ENCODE data around the gene FNDC3A. TPM values are rescaled to one million over a fixed set of nuclear protein-coding genes. Genes with fewer than 3 reads are reported as not detected.

FNDC3A gene
- total and polyA plus RNA-seq, 4 donors: 25.2 to 89.5 (median 32.1) TPM

DNA sequence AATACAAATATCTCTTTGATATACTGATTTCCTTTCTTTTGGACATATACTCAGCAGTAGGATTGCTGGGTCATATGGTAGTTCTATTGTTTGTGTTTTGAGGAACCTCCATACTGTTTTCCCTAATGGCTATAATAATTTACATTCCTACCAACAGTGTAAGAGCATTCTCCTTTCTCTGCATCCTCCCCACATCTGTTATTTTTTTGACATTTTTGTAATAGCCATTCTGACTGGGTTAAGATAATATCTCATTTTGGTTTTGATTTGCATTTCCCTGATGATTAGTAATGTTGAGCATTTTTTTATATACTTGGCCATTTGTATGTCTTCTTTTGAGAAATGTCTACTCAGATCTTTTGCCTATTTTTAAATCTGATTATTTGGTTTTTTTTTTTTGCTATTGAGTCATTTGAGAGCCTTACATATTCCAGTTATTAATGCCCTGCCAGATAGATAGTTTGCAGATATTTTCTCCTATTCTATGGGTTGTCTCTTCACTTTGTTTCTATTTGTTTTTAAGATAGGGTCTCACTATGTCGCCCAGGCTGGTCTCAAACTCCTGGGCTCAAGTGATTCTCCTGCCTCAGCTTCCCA, 95.7 kb downstream of the FNDC3A start (continued):
- TF ChIP-seq, protein P1, sequence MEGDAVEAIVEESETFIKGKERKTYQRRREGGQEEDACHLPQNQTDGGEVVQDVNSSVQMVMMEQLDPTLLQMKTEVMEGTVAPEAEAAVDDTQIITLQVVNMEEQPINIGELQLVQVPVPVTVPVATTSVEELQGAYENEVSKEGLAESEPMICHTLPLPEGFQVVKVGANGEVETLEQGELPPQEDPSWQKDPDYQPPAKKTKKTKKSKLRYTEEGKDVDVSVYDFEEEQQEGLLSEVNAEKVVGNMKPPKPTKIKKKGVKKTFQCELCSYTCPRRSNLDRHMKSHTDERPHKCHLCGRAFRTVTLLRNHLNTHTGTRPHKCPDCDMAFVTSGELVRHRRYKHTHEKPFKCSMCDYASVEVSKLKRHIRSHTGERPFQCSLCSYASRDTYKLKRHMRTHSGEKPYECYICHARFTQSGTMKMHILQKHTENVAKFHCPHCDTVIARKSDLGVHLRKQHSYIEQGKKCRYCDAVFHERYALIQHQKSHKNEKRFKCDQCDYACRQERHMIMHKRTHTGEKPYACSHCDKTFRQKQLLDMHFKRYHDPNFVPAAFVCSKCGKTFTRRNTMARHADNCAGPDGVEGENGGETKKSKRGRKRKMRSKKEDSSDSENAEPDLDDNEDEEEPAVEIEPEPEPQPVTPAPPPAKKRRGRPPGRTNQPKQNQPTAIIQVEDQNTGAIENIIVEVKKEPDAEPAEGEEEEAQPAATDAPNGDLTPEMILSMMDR (IDR thresholded peaks at IDR 0.05; ENCODE audit: low read depth, low read length, missing input control): no peak
- TF ChIP-seq JUND (IDR thresholded peaks at IDR 0.05): no peak
- TF ChIP-seq RXRA (IDR thresholded peaks at IDR 0.05): no peak
- no peak for TF ChIP-seq HNF4G (IDR thresholded peaks at IDR 0.05)
- TF ChIP-seq, protein P2, sequence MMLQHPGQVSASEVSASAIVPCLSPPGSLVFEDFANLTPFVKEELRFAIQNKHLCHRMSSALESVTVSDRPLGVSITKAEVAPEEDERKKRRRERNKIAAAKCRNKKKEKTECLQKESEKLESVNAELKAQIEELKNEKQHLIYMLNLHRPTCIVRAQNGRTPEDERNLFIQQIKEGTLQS (IDR thresholded peaks at IDR 0.05): no peak
- TF ChIP-seq YY1 (IDR thresholded peaks at IDR 0.05): no peak
- TF ChIP-seq EGR1 (IDR thresholded peaks at IDR 0.05; ENCODE audit: low read depth in 2 of 2): no peak
- no peak for TF ChIP-seq SP1 (IDR thresholded peaks at IDR 0.05)
- TF ChIP-seq HNF4A (conservative IDR thresholded peaks at IDR 0.05): no peak

DNA sequence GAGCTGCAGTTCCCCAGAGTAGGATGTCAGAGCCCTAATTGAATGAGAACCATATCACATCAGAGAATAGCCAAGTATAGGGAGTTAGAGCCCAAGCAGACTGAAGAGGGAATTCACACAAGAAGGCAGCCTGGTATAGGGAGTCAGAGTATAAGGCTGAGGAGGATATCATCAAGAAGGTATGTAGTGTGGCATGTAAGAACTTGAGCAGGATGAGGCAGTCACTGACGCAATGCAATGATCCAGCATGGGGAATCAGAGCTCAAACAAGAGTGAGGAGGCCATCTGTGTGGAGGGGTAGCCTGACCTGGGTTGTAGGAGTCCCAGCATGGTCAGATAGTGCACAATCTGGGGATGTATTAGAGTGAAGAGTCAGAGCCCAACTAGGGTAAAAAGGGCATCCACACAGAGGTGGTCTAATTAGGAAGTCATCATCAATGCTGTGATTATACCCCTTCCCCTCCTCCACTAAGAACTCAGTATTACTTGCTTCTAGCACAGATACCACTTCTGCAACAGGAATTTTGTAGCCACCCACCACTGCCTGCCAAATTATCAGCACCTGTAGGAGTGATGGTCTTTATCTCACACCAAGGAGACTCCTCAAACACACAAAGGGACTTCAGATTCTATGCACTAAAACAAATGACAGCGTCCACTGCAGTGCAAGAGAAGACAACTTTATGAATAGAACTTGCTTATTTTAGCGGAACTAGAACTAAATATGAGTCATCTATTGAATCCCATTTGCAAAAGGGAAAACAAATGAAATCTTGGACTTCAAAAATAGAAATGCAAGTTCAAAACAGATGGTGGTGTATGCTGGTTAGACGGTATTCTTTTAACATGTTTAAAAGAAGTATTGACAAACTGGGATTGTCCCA, 107.2 kb downstream of the FNDC3A start:
- 94% methylated on average over 4 of the region's 4 CpGs for WGBS
- TF ChIP-seq FOXA1 (IDR thresholded peaks at IDR 0.05): no peak
- TF ChIP-seq, protein P2 (IDR thresholded peaks at IDR 0.05): no peak
- no peak for TF ChIP-seq SP1 (IDR thresholded peaks at IDR 0.05)
- TF ChIP-seq HNF4G (IDR thresholded peaks at IDR 0.05): no peak
- TF ChIP-seq, protein P3, sequence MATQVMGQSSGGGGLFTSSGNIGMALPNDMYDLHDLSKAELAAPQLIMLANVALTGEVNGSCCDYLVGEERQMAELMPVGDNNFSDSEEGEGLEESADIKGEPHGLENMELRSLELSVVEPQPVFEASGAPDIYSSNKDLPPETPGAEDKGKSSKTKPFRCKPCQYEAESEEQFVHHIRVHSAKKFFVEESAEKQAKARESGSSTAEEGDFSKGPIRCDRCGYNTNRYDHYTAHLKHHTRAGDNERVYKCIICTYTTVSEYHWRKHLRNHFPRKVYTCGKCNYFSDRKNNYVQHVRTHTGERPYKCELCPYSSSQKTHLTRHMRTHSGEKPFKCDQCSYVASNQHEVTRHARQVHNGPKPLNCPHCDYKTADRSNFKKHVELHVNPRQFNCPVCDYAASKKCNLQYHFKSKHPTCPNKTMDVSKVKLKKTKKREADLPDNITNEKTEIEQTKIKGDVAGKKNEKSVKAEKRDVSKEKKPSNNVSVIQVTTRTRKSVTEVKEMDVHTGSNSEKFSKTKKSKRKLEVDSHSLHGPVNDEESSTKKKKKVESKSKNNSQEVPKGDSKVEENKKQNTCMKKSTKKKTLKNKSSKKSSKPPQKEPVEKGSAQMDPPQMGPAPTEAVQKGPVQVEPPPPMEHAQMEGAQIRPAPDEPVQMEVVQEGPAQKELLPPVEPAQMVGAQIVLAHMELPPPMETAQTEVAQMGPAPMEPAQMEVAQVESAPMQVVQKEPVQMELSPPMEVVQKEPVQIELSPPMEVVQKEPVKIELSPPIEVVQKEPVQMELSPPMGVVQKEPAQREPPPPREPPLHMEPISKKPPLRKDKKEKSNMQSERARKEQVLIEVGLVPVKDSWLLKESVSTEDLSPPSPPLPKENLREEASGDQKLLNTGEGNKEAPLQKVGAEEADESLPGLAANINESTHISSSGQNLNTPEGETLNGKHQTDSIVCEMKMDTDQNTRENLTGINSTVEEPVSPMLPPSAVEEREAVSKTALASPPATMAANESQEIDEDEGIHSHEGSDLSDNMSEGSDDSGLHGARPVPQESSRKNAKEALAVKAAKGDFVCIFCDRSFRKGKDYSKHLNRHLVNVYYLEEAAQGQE (IDR thresholded peaks at IDR 0.05): no peak
- TF ChIP-seq RXRA (IDR thresholded peaks at IDR 0.05): no peak
- TF ChIP-seq HNF4A (conservative IDR thresholded peaks at IDR 0.05): no peak
- TF ChIP-seq NR2F2 (IDR thresholded peaks at IDR 0.05): no peak
- TF ChIP-seq, protein P4, sequence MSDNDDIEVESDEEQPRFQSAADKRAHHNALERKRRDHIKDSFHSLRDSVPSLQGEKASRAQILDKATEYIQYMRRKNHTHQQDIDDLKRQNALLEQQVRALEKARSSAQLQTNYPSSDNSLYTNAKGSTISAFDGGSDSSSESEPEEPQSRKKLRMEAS (IDR thresholded peaks at IDR 0.05): no peak
- TF ChIP-seq RAD21 (IDR thresholded peaks at IDR 0.05): no peak
- no peak for TF ChIP-seq JUND (IDR thresholded peaks at IDR 0.05)
- no peak for TF ChIP-seq TAF1 (conservative IDR thresholded peaks at IDR 0.05)
- no peak for TF ChIP-seq FOXA2 (IDR thresholded peaks at IDR 0.05)
- TF ChIP-seq YY1 (IDR thresholded peaks at IDR 0.05): no peak
- TF ChIP-seq, protein P5, sequence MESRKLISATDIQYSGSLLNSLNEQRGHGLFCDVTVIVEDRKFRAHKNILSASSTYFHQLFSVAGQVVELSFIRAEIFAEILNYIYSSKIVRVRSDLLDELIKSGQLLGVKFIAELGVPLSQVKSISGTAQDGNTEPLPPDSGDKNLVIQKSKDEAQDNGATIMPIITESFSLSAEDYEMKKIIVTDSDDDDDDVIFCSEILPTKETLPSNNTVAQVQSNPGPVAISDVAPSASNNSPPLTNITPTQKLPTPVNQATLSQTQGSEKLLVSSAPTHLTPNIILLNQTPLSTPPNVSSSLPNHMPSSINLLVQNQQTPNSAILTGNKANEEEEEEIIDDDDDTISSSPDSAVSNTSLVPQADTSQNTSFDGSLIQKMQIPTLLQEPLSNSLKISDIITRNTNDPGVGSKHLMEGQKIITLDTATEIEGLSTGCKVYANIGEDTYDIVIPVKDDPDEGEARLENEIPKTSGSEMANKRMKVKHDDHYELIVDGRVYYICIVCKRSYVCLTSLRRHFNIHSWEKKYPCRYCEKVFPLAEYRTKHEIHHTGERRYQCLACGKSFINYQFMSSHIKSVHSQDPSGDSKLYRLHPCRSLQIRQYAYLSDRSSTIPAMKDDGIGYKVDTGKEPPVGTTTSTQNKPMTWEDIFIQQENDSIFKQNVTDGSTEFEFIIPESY (IDR thresholded peaks at IDR 0.05): no peak
- TF ChIP-seq GABPA (IDR thresholded peaks at IDR 0.05 in 1 of 2, conservative IDR thresholded peaks at IDR 0.05 in 1 of 2): no peak
- Histone ChIP-seq H3K9ac (ENCODE audit: low read depth in 1 of 2, low read length in 2 of 2) (no peak overlapping the region), H3K4me3 (ENCODE audit: low read depth in 1 of 3, low read length in 3 of 3) (no peak overlapping the region), H3K4me1 (ENCODE audit: control insufficient read depth in 4 of 4, insufficient read depth in 4 of 4, low read length in 3 of 4) (peaks cover 0 to 2% (median under 1%) of the 10 kb centered on the region in 4 donors), H3K27me3 (ENCODE audit: control insufficient read depth in 4 of 4, insufficient read depth in 4 of 4, low read length in 3 of 4) (no peaks in the 10 kb centered on the region), H3K36me3 (ENCODE audit: control insufficient read depth in 4 of 4, insufficient read depth in 3 of 4, low read depth in 1 of 4, low read length in 3 of 4) (no peaks in the 10 kb centered on the region), H3K27ac (ENCODE audit: low read depth in 1 of 2, low read length in 2 of 2) (no peak overlapping the region), H3K9me3 (ENCODE audit: control insufficient read depth in 4 of 4, low read length in 3 of 4) (no peaks in the 10 kb centered on the region)
- DNase-seq (ENCODE audit: low spot score): no peak
